Small intestine (tissue), 7 donors: ENCODE data around the gene FAAP100. TPM values are rescaled to one million over a fixed set of nuclear protein-coding genes. Genes with fewer than 3 reads are reported as not detected.

Experiments
- DNase-seq, 2 donors: peaks; one replicate each; pipeline versions ENCODE4 v3.0.0 to v3.0.0-alpha.2; 2013
- FAIRE-seq: peaks from 2 replicates; lab custom pipeline; 2012; peaks lifted over from hg19 to GRCh38; lab: Jason Lieb, UNC
- H3K27ac ChIP-seq, 3 donors: one replicate each; pipeline ENCODE4 v1.5.1; 2013; ENCODE audit warnings: low read length in 2 of 3, mild to moderate bottlenecking in 2 of 3, control low read depth in 1 of 3, inconsistent platforms in 1 of 3, low read depth in 1 of 3, moderate library complexity in 1 of 3
- H3K27me3 ChIP-seq, 3 donors: one replicate each; pipeline ENCODE4 v1.6.1; 2013; ENCODE audit warnings: low read length in 3 of 3, inconsistent platforms in 1 of 3; ENCODE audit not compliant: control insufficient read depth in 3 of 3, insufficient read depth in 3 of 3
- H3K36me3 ChIP-seq, 3 donors: one replicate each; pipeline ENCODE4 v1.6.1; 2013; ENCODE audit warnings: low read length in 3 of 3, inconsistent platforms in 1 of 3, low read depth in 1 of 3, mild to moderate bottlenecking in 1 of 3, moderate library complexity in 1 of 3; ENCODE audit not compliant: control insufficient read depth in 3 of 3, insufficient read depth in 2 of 3
- H3K4me1 ChIP-seq, 3 donors: one replicate each; pipeline ENCODE4 v1.6.1; 2013; ENCODE audit warnings: low read length in 2 of 3, inconsistent platforms in 1 of 3, low read depth in 1 of 3, mild to moderate bottlenecking in 1 of 3, moderate library complexity in 1 of 3; ENCODE audit not compliant: control insufficient read depth in 3 of 3, insufficient read depth in 2 of 3
- H3K4me3 ChIP-seq, 3 donors: one replicate each; pipeline ENCODE4 v1.5.1; 2013; ENCODE audit warnings: low read length in 3 of 3, control low read depth in 1 of 3, inconsistent platforms in 1 of 3, low read depth in 1 of 3, mild to moderate bottlenecking in 1 of 3, moderate library complexity in 1 of 3
- H3K9me3 ChIP-seq, 2 donors: one replicate each; pipeline ENCODE4 v1.6.1; 2013; ENCODE audit warnings: low read depth in 1 of 2, low read length in 1 of 2; ENCODE audit not compliant: control insufficient read depth in 2 of 2, insufficient read depth in 1 of 2
- WGBS, 3 donors: extraction: QIAGEN DNeasy Blood & Tissue Kit; methylation state at CpG; one replicate each; pipeline ENCODE4 v1.1.7; 2013; 5-methylcytosine and 5-hydroxymethylcytosine counted together
- polyA plus RNA-seq, 4 donors: library from polyadenylated mRNA; stranded (reverse) in 3 of 4; unstranded in 1 of 4; fragments of 200-250 nt in 3 of 4; fragments of 120-200 nt in 1 of 4; gene quantifications; one replicate each; pipeline versions ENCODE4 v1.2.1 to v1.2.3, GENCODE V29; 2013
- donor health status: healthy with polysubstance abuse.
- donor health status: control.
- donor health status: control.
- donor health status: Bipolar disorder and iron deficiency.
- donor health status: healthy.

Gene FAAP100
- polyA plus RNA-seq, 4 donors, result 23.7 to 30.2 (median 26.9) TPM

- FAIRE-seq, result no peak
- H3K27ac ChIP-seq, result no peak overlapping the region
- H3K36me3 ChIP-seq, result no peaks in the 10 kb centered on the region
- DNase-seq, result no peak
- WGBS, 3 donors, result 69 to 84% (median 79%) methylated on average over 12 of the region's 12 CpGs
- H3K9me3 ChIP-seq, result no peaks in the 10 kb centered on the region
- H3K4me3 ChIP-seq, result no peak overlapping the region
- H3K27me3 ChIP-seq, result peaks cover 0 to 15% (median 0%) of the 10 kb centered on the region in 3 donors
- H3K4me1 ChIP-seq, result no peaks in the 10 kb centered on the region
Measured at GRCh38 chr17:81499601-81499970, 52.6 kb downstream of the FAAP100 start.

- H3K27me3 ChIP-seq, result peaks cover 0 to 15% (median 0%) of the 10 kb centered on the region in 3 donors
- no peak overlapping the region for H3K27ac ChIP-seq
- H3K4me1 ChIP-seq, result no peaks in the 10 kb centered on the region
- no peak overlapping the region for H3K4me3 ChIP-seq
- 43 to 75% (median 55%) methylated on average over 50 to 64 of the region's 64 CpGs for WGBS, 3 donors
- H3K36me3 ChIP-seq, result no peaks in the 10 kb centered on the region
- no peaks in the 10 kb centered on the region for H3K9me3 ChIP-seq
- DNase-seq, result no peak
- FAIRE-seq, result no peak
Measured at GRCh38 chr17:81498953-81499600, 53.1 kb downstream of the FAAP100 start.

- whole genome bisulfite sequencing, 3 donors, result 49 to 58% (median 54%) methylated on average over 8 of the region's 8 CpGs
- DNase-seq (no peak), FAIRE-seq (no peak)
- Histone ChIP-seq H3K4me1 (peaks cover 0 to 22% (median 0%) of the 10 kb centered on the region in 3 donors), H3K36me3 (peaks cover 0 to 2% (median 0%) of the 10 kb centered on the region in 3 donors), H3K9me3 (no peaks in the 10 kb centered on the region), H3K27ac (no peak overlapping the region), H3K27me3 (peaks cover 0 to 10% (median 0%) of the 10 kb centered on the region in 3 donors), H3K4me3 (no peak overlapping the region)
Measured at GRCh38 chr17:81494626-81495377, 57.4 kb downstream of the FAAP100 start.

GRCh38 chr17:81493198-81494038 lies 58.7 kb downstream of the FAAP100 start:
- Histone ChIP-seq H3K4me3 (no peak overlapping the region), H3K9me3 (no peaks in the 10 kb centered on the region), H3K27me3 (no peaks in the 10 kb centered on the region), H3K36me3 (peaks cover 0 to 2% (median 0%) of the 10 kb centered on the region in 3 donors), H3K27ac (no peak overlapping the region), H3K4me1 (peaks cover 0 to 34% (median 0%) of the 10 kb centered on the region in 3 donors)
- no peak for FAIRE-seq
- 82 to 87% (median 84%) methylated on average over 16 of the region's 16 CpGs for WGBS, 3 donors
- no peak for DNase-seq

GRCh38 chr17:81492706-81493105 lies 59.4 kb downstream of the FAAP100 start:
- FAIRE-seq, result no peak
- Histone ChIP-seq H3K27me3 (no peaks in the 10 kb centered on the region), H3K4me1 (peaks cover 0 to 36% (median 0%) of the 10 kb centered on the region in 3 donors), H3K9me3 (no peaks in the 10 kb centered on the region), H3K36me3 (peaks cover 0 to 2% (median 0%) of the 10 kb centered on the region in 3 donors), H3K4me3 (no peak overlapping the region), H3K27ac (no peak overlapping the region)
- 87 to 89% (median 87%) methylated on average over 9 of the region's 9 CpGs for WGBS, 3 donors
- no peak for DNase-seq

GRCh38 chr17:81492202-81492601 lies 60.0 kb downstream of the FAAP100 start:
- no peak overlapping the region for H3K4me3 ChIP-seq
- peaks cover 0 to 2% (median 0%) of the 10 kb centered on the region in 3 donors for H3K36me3 ChIP-seq
- H3K27ac ChIP-seq, result no peak overlapping the region
- no peaks in the 10 kb centered on the region for H3K9me3 ChIP-seq
- H3K27me3 ChIP-seq, result no peaks in the 10 kb centered on the region
- DNase-seq (no peak), FAIRE-seq (no peak)
- H3K4me1 ChIP-seq, result peaks cover 0 to 36% (median 0%) of the 10 kb centered on the region in 3 donors
- WGBS, 3 donors, result 39 to 61% (median 47%) methylated on average over 18 of the region's 18 CpGs

GRCh38 chr17:81491761-81492160 lies 60.4 kb downstream of the FAAP100 start:
- DNase-seq (no peak), FAIRE-seq (no peak)
- peaks cover 0 to under 1% (median 0%) of the 10 kb centered on the region in 3 donors for H3K27me3 ChIP-seq
- H3K27ac ChIP-seq, result no peak overlapping the region
- no peaks in the 10 kb centered on the region for H3K9me3 ChIP-seq
- peaks cover 0 to 2% (median 0%) of the 10 kb centered on the region in 3 donors for H3K36me3 ChIP-seq
- 14 to 26% (median 21%) methylated on average over 5 of the region's 5 CpGs for WGBS, 3 donors
- H3K4me3 ChIP-seq, result no peak overlapping the region
- peaks cover 0 to 36% (median 0%) of the 10 kb centered on the region in 3 donors for H3K4me1 ChIP-seq

- Histone ChIP-seq H3K4me1 (peaks cover 0 to 36% (median 0%) of the 10 kb centered on the region in 3 donors), H3K27ac (peak overlapping the region in 1 of 3 donors; percentile 34), H3K27me3 (peaks cover 0 to 2% (median 0%) of the 10 kb centered on the region in 3 donors), H3K9me3 (no peaks in the 10 kb centered on the region), H3K36me3 (peaks cover 0 to 2% (median 0%) of the 10 kb centered on the region in 3 donors), H3K4me3 (no peak overlapping the region)
- FAIRE-seq, result no peak
- 9 to 36% (median 28%) methylated on average over 5 of the region's 5 CpGs for WGBS, 3 donors
- peak; percentile 52 to 82 for DNase-seq
Measured at GRCh38 chr17:81491181-81491581, 61.0 kb downstream of the FAAP100 start.
